Heart left ventricle (tissue), 16 donors: ENCODE measurements around the gene CDA. TPM values are rescaled to one million over a fixed set of nuclear protein-coding genes. Genes with fewer than 3 reads are reported as not detected.

ENCODE experiments used
- ATAC-seq, 4 donors: fragments of 200-7000 bp; cut with Tn5 transposase; one replicate each; pipeline ENCODE4 v1.9.1; 2020 to 2022; ENCODE audit warnings: moderate library complexity in 4 of 4, mild to moderate bottlenecking in 3 of 4, moderate number of reproducible peaks in 1 of 4
- DNase-seq, 5 donors: peaks; one replicate each; pipeline ENCODE4 v3.0.0-alpha.2; 2020
- H3K27ac ChIP-seq, 12 donors: fragments of 200-600 bp; sonication (generic) in 4 of 12; one replicate each; pipeline versions ENCODE4 v1.5.0 to v1.8.0; 2016 to 2022; ENCODE audit warnings: mild to moderate bottlenecking in 2 of 12
- H3K27me3 ChIP-seq, 9 donors: fragments of 200-600 bp; sonication (generic) in 2 of 9; one replicate each; pipeline versions ENCODE4 v1.5.1 to v1.8.0; 2016 to 2022; ENCODE audit warnings: mild to moderate bottlenecking in 3 of 9
- H3K36me3 ChIP-seq, 9 donors: fragments of 200-600 bp; sonication (generic) in 2 of 9; one replicate each; pipeline versions ENCODE4 v1.5.0 to v1.8.0; 2018 to 2022; ENCODE audit warnings: mild to moderate bottlenecking in 2 of 9
- H3K4me1 ChIP-seq, 12 donors: fragments of 200-600 bp; sonication (generic) in 4 of 12; one replicate each; pipeline versions ENCODE4 v1.5.0 to v1.8.0; 2016 to 2022; ENCODE audit warnings: mild to moderate bottlenecking in 3 of 12
- H3K4me3 ChIP-seq, 12 donors: fragments of 200-600 bp; sonication (generic) in 4 of 12; one replicate each; pipeline versions ENCODE4 v1.5.0 to v1.8.0; 2017 to 2022; ENCODE audit warnings: mild to moderate bottlenecking in 9 of 12, moderate library complexity in 4 of 12
- H3K9me3 ChIP-seq, 12 donors: fragments of 200-600 bp; sonication (generic) in 4 of 12; one replicate each; pipeline versions ENCODE4 v1.5.0 to v1.8.0; 2016 to 2022; ENCODE audit warnings: mild to moderate bottlenecking in 1 of 12
- POLR2A ChIP-seq, 2 donors: fragments of 450-650 bp; IDR thresholded peaks; one replicate each; pipeline ENCODE4 v1.6.1; 2017; ENCODE audit warnings: antibody characterized with exemption in 2 of 2, mild to moderate bottlenecking in 2 of 2, moderate library complexity in 2 of 2
- WGBS, 4 donors: extraction: QIAGEN DNeasy Blood & Tissue Kit in 2 of 4; methylation state at CpG; one replicate each; pipeline versions ENCODE4 v1.1.5 to v1.1.7; 2013 to 2018; 5-methylcytosine and 5-hydroxymethylcytosine counted together
- intact Hi-C, 10 donors: fragments of 100-400 bp; cut with DNase I; formaldehyde crosslinking; loops; one replicate each; pipeline versions ENCODE4 v1.11.1 to v1.14.2; 2022
- polyA plus RNA-seq, 2 donors: library from polyadenylated mRNA; stranded (reverse); fragments of 200-250 nt; gene quantifications; one replicate each; pipeline ENCODE4 v1.2.3, GENCODE V29; 2013
- total RNA-seq, 9 donors: library from RNA; depleted of rRNA in 2 of 9; stranded (reverse); fragments of >200 nt in 2 of 9; fragmentation: NEBNext Ultra II Directional in 3 of 9; extraction: Animal tissue kit (Norgen Biotek cat#: 25700) in 3 of 9; gene quantifications; one replicate each; pipeline versions ENCODE4 v1.1.0 to v1.2.4, GENCODE V29; 2016 to 2023
- TF ChIP-seq, protein P1 (sequence below), 12 donors: fragments of 200-600 bp; sonication (generic) in 4 of 12; IDR thresholded peaks; one replicate each; pipeline versions ENCODE4 v1.5.0 to v1.8.0; 2018 to 2022; ENCODE audit warnings: antibody characterized with exemption in 12 of 12, mild to moderate bottlenecking in 5 of 12
- donor health status: ischemic (EF 13 %, LVEDD 7.1; RV severe dilation, severe dysfunction).
- donor health status: healthy with polysubstance abuse.
- donor health status: DM: no; HTN: yes; CAD: no.
- donor health status: DM: no; HTN: no; CAD: no.
- donor health status: ischemic (EF 25% LVEDD 6.9; RV normal size, moderate dysfunction).
- donor health status: ischemic (EF 25% LVEDD 5.7; RV mildly dilated, moderate dysfunction).
- donor health status: healthy.
- donor health status: DM: yes; HTN: yes; CAD: no.
- donor health status: ischemic (EF 35%, LVEDD 5.7; RV mildly dilated, moderate dysfunction).
- donor health status: nonischemic (EF 11% LVEDD 7.7; RV severe dilation, severe dysfunction).
- donor health status: DM: yes; HTN: yes; CAD: no.
- donor health status: PGD.
- donor health status: ischemic (EF 29% LVEDD 5.4; RV normal size, mild dysfunction).
- donor health status: nonischemic (EF 23%, LVEDD 6.1; RV moderate dilation, normal function).

CDA gene
- total and polyA plus RNA-seq, 11 donors: 0.63 to 7.6 (median 2.9) TPM

DNA sequence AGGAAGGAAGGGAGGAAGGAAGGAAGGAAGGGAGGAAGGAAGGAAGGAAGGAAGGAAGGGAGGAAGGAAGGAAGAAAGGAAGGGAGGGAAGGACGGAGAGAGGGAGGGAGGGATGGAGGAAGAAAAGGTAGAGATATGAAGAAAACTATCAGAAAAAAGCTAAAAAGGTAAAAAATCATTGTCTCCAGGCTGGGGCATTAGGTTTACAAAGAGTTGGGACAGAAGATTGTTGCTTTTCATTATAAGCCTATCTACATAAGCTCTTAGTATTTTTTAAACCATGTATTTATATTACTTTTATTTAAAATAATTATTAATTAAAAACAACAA, 37.2 kb downstream of the CDA start:
- WGBS, 4 donors: 42 to 73% (median 53%) methylated on average over 1 of the region's 1 CpG
- H3K27me3 ChIP-seq: no peaks in the 10 kb centered on the region
- H3K36me3 ChIP-seq: no peaks in the 10 kb centered on the region
- TF ChIP-seq, protein P1, sequence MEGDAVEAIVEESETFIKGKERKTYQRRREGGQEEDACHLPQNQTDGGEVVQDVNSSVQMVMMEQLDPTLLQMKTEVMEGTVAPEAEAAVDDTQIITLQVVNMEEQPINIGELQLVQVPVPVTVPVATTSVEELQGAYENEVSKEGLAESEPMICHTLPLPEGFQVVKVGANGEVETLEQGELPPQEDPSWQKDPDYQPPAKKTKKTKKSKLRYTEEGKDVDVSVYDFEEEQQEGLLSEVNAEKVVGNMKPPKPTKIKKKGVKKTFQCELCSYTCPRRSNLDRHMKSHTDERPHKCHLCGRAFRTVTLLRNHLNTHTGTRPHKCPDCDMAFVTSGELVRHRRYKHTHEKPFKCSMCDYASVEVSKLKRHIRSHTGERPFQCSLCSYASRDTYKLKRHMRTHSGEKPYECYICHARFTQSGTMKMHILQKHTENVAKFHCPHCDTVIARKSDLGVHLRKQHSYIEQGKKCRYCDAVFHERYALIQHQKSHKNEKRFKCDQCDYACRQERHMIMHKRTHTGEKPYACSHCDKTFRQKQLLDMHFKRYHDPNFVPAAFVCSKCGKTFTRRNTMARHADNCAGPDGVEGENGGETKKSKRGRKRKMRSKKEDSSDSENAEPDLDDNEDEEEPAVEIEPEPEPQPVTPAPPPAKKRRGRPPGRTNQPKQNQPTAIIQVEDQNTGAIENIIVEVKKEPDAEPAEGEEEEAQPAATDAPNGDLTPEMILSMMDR (IDR thresholded peaks at IDR 0.05): no peak
- no peak for TF ChIP-seq POLR2A (IDR thresholded peaks at IDR 0.05)
- no peak overlapping the region for H3K27ac ChIP-seq
- ATAC-seq (no peak), DNase-seq (no peak)
- H3K4me3 ChIP-seq: no peak overlapping the region
- intact Hi-C loops: no loop called here
- H3K9me3 ChIP-seq: no peaks in the 10 kb centered on the region
- no peaks in the 10 kb centered on the region for H3K4me1 ChIP-seq

DNA sequence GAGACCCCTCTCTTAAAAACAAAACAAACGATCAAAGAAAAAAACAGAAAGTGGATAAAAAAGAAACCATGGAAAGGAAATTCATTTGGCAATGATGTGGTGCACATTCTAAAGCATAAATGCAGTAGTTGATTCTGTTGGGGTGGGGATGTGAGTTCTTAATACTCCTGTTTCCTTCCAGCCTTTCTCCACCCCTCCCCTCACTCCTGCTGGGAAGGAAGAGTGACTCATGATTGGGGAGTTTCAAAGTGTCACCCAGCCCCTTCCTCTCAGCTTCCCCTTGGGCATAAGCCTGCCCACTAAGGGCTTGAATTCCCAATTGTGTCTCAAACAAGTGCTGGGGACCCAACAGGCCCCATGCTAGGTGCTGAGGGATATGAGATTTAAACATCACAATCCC, 37.6 kb downstream of the CDA start:
- ATAC-seq (no peak), DNase-seq (no peak)
- no peak for TF ChIP-seq POLR2A (IDR thresholded peaks at IDR 0.05)
- TF ChIP-seq, protein P1 (IDR thresholded peaks at IDR 0.05): no peak
- Histone ChIP-seq H3K27ac (no peak overlapping the region), H3K36me3 (no peaks in the 10 kb centered on the region), H3K9me3 (no peaks in the 10 kb centered on the region), H3K27me3 (no peaks in the 10 kb centered on the region), H3K4me3 (no peak overlapping the region), H3K4me1 (no peaks in the 10 kb centered on the region)
- intact Hi-C loops: no loop called here
- WGBS, 4 donors: 54 to 73% (median 58%) methylated on average over 1 of the region's 1 CpG

DNA sequence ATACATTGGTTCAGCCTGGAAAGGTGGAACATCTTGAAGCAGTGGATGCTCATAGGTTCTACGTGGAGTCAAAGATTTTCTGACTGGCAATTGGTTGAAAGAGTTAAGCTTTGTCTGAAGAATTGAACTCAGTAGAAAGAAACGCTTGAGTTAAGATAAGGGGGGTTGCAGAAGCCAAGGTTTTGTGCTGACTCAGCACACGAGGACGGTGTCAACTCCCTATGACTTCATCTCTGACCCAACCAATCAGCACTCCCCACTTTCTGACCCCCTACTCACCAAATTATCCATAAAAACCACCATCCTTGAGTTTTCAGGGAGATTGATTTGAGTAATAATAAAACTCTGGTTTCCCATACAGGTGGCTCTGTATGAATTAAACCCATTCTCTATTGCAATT, 41.8 kb downstream of the CDA start:
- Histone ChIP-seq H3K4me1 (peaks cover 0 to 22% (median 15%) of the 10 kb centered on the region in 12 donors), H3K4me3 (no peak overlapping the region), H3K27me3 (no peaks in the 10 kb centered on the region), H3K27ac (no peak overlapping the region), H3K36me3 (no peaks in the 10 kb centered on the region), H3K9me3 (no peaks in the 10 kb centered on the region)
- intact Hi-C loops: loop anchor here in 6 of 10 donors (5.0 kb wide), 4 partner anchors 43 to 123 kb away; partner anchors contain the start of genes CDA (in 1 of the 6) and MUL1 (in 1 of the 6)
- ATAC-seq (no peak), DNase-seq (no peak)
- 11 to 29% (median 26%) methylated on average over 4 of the region's 4 CpGs for WGBS, 4 donors
- TF ChIP-seq, protein P1 (IDR thresholded peaks at IDR 0.05): no peak
- no peak for TF ChIP-seq POLR2A (IDR thresholded peaks at IDR 0.05)

DNA sequence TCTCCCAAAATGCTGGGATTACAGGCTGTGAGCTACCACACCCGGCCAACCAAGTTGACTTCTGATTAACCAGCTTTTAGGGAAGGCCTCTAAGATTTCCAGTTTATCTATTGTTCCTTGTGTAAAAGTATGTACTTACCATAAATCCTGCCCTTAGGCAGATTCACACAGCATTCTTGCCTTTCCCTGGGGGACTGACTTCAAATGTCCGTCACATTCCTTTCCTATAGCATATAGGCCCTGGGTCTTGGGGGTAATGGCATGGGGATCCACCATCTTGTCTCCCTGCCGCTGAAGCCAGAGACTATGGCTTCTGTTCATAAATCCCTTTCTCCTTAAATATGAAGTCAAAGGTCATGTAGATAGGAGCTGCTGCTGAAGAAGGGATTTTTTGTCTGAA, 43.5 kb downstream of the CDA start:
- Histone ChIP-seq H3K4me1 (peaks cover 0 to 31% (median 15%) of the 10 kb centered on the region in 12 donors), H3K36me3 (peaks cover 0 to 15% (median 10%) of the 10 kb centered on the region in 9 donors), H3K4me3 (no peak overlapping the region), H3K9me3 (no peaks in the 10 kb centered on the region), H3K27ac (no peak overlapping the region), H3K27me3 (no peaks in the 10 kb centered on the region)
- ATAC-seq: no peak
- 84 to 93% (median 92%) methylated on average over 3 of the region's 3 CpGs for WGBS, 4 donors
- TF ChIP-seq POLR2A (IDR thresholded peaks at IDR 0.05): no peak
- TF ChIP-seq, protein P1 (IDR thresholded peaks at IDR 0.05): no peak
- DNase-seq: no peak
- intact Hi-C loops: loop anchor here in 7 of 10 donors (2.0 to 5.0 kb wide), 6 partner anchors 45 to 125 kb away; partner anchors contain the start of genes CDA (in 1 of the 7) and MUL1 (in 1 of the 7)
